Mesendoderm (in vitro differentiated cells): Measurements from ENCODE around the gene KLRK1.

Experiments used
- DNase-seq: peaks from one replicate; pipeline ENCODE4 v3.0.0; 2013
- H2AK5ac ChIP-seq: 2 replicates; pipeline ENCODE4 v1.6.1; 2013; ENCODE audit warnings: low read length, inconsistent platforms
- H2BK120ac ChIP-seq: 2 replicates; pipeline ENCODE4 v1.6.1; 2013; ENCODE audit warnings: low read depth, mild to moderate bottlenecking, low read length, moderate library complexity, mixed read lengths
- H2BK15ac ChIP-seq: replicated peaks from 2 replicates; pipeline ENCODE4 v1.6.1; 2013; ENCODE audit warnings: low read depth, mild to moderate bottlenecking, moderate library complexity
- H2BK5ac ChIP-seq: 2 replicates; pipeline ENCODE4 v1.6.1; 2013; ENCODE audit warnings: low read length, inconsistent platforms
- H3K18ac ChIP-seq: 2 replicates; pipeline ENCODE4 v1.6.1; 2013; ENCODE audit warnings: mild to moderate bottlenecking, low read length, mixed read lengths
- H3K23ac ChIP-seq: one replicate; pipeline ENCODE4 v1.6.1; 2013; ENCODE audit warnings: low read length
- H3K27ac ChIP-seq: 2 replicates; pipeline ENCODE4 v1.5.1; 2013; ENCODE audit warnings: low read depth, mild to moderate bottlenecking, inconsistent platforms, low read length, moderate library complexity
- H3K27me3 ChIP-seq: 2 replicates; pipeline ENCODE4 v1.6.1; 2013; ENCODE audit warnings: low read length, control low read depth, mild to moderate bottlenecking, inconsistent platforms; ENCODE audit not compliant: insufficient read depth, poor library complexity
- H3K36me3 ChIP-seq: 2 replicates; pipeline ENCODE4 v1.6.1; 2013; ENCODE audit warnings: low read length, inconsistent platforms; ENCODE audit not compliant: control insufficient read depth, insufficient read depth
- H3K4ac ChIP-seq: one replicate; pipeline ENCODE4 v1.6.1; 2013; ENCODE audit warnings: low read depth, mild to moderate bottlenecking, low read length, moderate library complexity
- H3K4me1 ChIP-seq: 2 replicates; pipeline ENCODE4 v1.6.1; 2013; ENCODE audit warnings: low read depth, low read length, inconsistent platforms; ENCODE audit not compliant: control insufficient read depth
- H3K4me2 ChIP-seq: 2 replicates; pipeline ENCODE4 v1.6.1; 2013; ENCODE audit warnings: low read length
- H3K4me3 ChIP-seq: 2 replicates; pipeline ENCODE4 v1.5.1; 2013; ENCODE audit warnings: mild to moderate bottlenecking, low read length
- H3K56ac ChIP-seq: one replicate; pipeline ENCODE4 v1.6.1; 2013; ENCODE audit warnings: low read length
- H3K79me1 ChIP-seq: 2 replicates; pipeline ENCODE4 v1.6.1; 2013; ENCODE audit warnings: low read length, inconsistent platforms
- H3K79me2 ChIP-seq: 2 replicates; pipeline ENCODE4 v1.6.1; 2013; ENCODE audit warnings: mild to moderate bottlenecking, low read length; ENCODE audit not compliant: control insufficient read depth, insufficient read depth
- H3K9ac ChIP-seq: 2 replicates; pipeline ENCODE4 v1.6.1; 2013; ENCODE audit warnings: low read length, inconsistent platforms
- H4K5ac ChIP-seq: one replicate; pipeline ENCODE4 v1.6.1; 2013; ENCODE audit warnings: low read length
- H4K8ac ChIP-seq: one replicate; pipeline ENCODE4 v1.6.1; 2013; ENCODE audit warnings: low read depth, mild to moderate bottlenecking, control low read depth, low read length, moderate library complexity
- WGBS: extraction: QIAGEN DNeasy Blood & Tissue Kit; methylation state at CpG from one replicate; pipeline ENCODE4 v1.1.7; 2013; ENCODE audit warnings: low lambda C conversion rate, missing lambda C conversion rate; ENCODE audit not compliant: insufficient coverage; ENCODE audit errors: extremely low coverage; 5-methylcytosine and 5-hydroxymethylcytosine counted together

KLRK1 gene

DNA sequence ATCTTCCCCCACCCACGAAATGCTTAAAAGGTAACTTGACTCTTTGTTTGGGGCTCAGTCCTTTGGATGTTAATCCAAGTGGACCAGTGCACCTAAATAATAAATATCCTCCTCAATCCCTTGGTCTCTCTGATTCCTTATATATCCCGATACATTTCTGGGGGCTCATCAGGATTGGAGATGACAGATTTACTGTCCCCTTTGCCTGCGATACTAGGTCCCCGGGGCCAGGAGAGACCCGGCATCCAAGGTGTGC, 26.3 kb downstream of the KLRK1 start:
- peak overlapping the region; percentile 51 for H3K27ac ChIP-seq
- peak overlapping the region; percentile 31 for H3K18ac ChIP-seq
- peaks cover 12% of the 10 kb centered on the region for H3K4me1 ChIP-seq
- H3K79me2 ChIP-seq, result no peaks in the 10 kb centered on the region
- no peak overlapping the region for H3K4me2 ChIP-seq
- H3K23ac ChIP-seq, result no peak overlapping the region
- no peak overlapping the region for H2BK120ac ChIP-seq
- no peak overlapping the region for H4K8ac ChIP-seq
- H2BK5ac ChIP-seq, result peak overlapping the region; percentile 37
- peak overlapping the region; percentile 84 for H3K56ac ChIP-seq
- DNase-seq, result no peak
- H3K4me3 ChIP-seq, result no peak overlapping the region
- H2AK5ac ChIP-seq, result no peak overlapping the region
- H2BK15ac ChIP-seq, result no peak overlapping the region
- H3K9ac ChIP-seq, result peak overlapping the region; percentile 53
- WGBS, result no CpG with 5 or more reads among the region's 5 CpGs
- no peaks in the 10 kb centered on the region for H3K27me3 ChIP-seq
- no peak overlapping the region for H4K5ac ChIP-seq
- peak overlapping the region; percentile 44 for H3K4ac ChIP-seq
- no peaks in the 10 kb centered on the region for H3K79me1 ChIP-seq
- no peaks in the 10 kb centered on the region for H3K36me3 ChIP-seq

DNA sequence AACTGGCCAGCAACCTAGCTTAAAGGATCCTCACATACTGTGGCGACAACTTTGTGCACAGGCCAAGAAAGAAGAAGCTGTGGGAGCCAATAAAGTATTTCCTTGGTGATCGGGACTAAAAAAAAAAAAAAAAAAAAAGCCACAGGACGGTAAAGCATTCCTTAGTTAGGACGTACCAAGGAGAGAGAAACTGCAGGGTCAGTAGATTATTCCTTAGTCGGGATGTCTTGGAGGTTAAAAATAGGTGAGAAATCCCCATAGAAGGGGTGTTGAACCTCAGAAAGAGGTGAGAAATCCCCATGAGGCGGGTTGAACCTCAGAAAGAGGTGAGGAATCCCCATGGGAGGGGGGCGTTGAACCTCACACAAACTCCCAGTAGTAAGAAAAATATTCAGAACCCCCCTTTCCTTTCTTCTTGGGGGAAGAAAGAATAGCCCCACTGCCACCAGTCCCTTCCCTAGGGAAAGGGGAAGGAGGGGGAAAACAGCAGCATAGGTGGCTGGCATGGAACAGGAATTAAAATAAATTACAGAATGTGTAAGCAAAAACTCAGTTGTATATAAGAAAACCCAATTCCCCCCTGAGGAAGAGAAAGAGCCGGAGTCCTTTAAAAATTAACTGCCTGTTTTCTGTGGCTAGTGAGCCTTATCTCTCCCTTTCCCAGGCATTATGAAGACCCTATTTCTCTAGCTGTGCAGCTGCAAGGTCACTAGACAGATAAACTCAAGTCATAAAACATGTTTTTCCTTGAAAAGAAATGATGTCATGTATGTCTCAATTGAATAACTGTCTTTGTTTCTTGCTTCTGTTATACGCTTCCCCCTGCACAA, 26.8 kb downstream of the KLRK1 start:
- no peak overlapping the region for H3K4me3 ChIP-seq
- H3K27ac ChIP-seq, result no peak overlapping the region

GRCh38 chr12:10362325-10362724, 27.5 kb downstream of the KLRK1 start:
- H3K27me3 ChIP-seq, result no peaks in the 10 kb centered on the region
- no CpG with 5 or more reads among the region's 3 CpGs for whole genome bisulfite sequencing
- no peak for DNase-seq

More for the DNA sequence above, 26.8 kb downstream of the KLRK1 start:
- Histone ChIP-seq H3K79me1 (no peaks in the 10 kb centered on the region), H3K23ac (no peak overlapping the region), H3K56ac (peak overlapping the region; percentile 53), H3K9ac (peak overlapping the region; percentile 18), H3K27me3 (no peaks in the 10 kb centered on the region), H4K8ac (peak overlapping the region; percentile 31), H2BK120ac (no peak overlapping the region), H3K4me2 (no peak overlapping the region), H3K4ac (peak overlapping the region; percentile 83), H3K18ac (peak overlapping the region; percentile 99), H3K4me1 (peaks cover 12% of the 10 kb centered on the region), H3K36me3 (no peaks in the 10 kb centered on the region), H2BK15ac (peak overlapping the region; percentile 67), H3K79me2 (no peaks in the 10 kb centered on the region), H2BK5ac (no peak overlapping the region), H4K5ac (no peak overlapping the region), H2AK5ac (no peak overlapping the region)
- peak; percentile 65 for DNase-seq
- WGBS, result no CpG with 5 or more reads among the region's 9 CpGs

GRCh38 chr12:10361622-10362021, 28.2 kb downstream of the KLRK1 start:
- no peaks in the 10 kb centered on the region for H3K79me2 ChIP-seq
- H3K56ac ChIP-seq, result peak overlapping the region; percentile 18
- no peak overlapping the region for H3K23ac ChIP-seq
- no peak overlapping the region for H3K4ac ChIP-seq
- no peak overlapping the region for H2BK5ac ChIP-seq
- no peak overlapping the region for H2AK5ac ChIP-seq
- no peak overlapping the region for H3K4me2 ChIP-seq
- no peak overlapping the region for H2BK120ac ChIP-seq
- H3K4me3 ChIP-seq, result no peak overlapping the region
- H3K79me1 ChIP-seq, result no peaks in the 10 kb centered on the region
- no peak overlapping the region for H3K27ac ChIP-seq
- no peak overlapping the region for H4K8ac ChIP-seq
- H3K18ac ChIP-seq, result no peak overlapping the region
- no peaks in the 10 kb centered on the region for H3K27me3 ChIP-seq
- H3K4me1 ChIP-seq, result peaks cover 12% of the 10 kb centered on the region
- no peak overlapping the region for H4K5ac ChIP-seq
- no CpG with 5 or more reads among the region's 4 CpGs for WGBS
- peak; percentile 57 for DNase-seq
- H3K36me3 ChIP-seq, result no peaks in the 10 kb centered on the region
- no peak overlapping the region for H3K9ac ChIP-seq
- no peak overlapping the region for H2BK15ac ChIP-seq

More at GRCh38 chr12:10362325-10362724, 27.5 kb downstream of the KLRK1 start:
- H3K9ac ChIP-seq, result no peak overlapping the region
- H3K4ac ChIP-seq, result no peak overlapping the region
- H2BK15ac ChIP-seq, result no peak overlapping the region
- H3K79me2 ChIP-seq, result no peaks in the 10 kb centered on the region
- peak overlapping the region; percentile 53 for H3K56ac ChIP-seq
- peak overlapping the region; percentile 58 for H4K8ac ChIP-seq
- no peak overlapping the region for H4K5ac ChIP-seq
- no peaks in the 10 kb centered on the region for H3K36me3 ChIP-seq
- H3K4me1 ChIP-seq, result peaks cover 12% of the 10 kb centered on the region
- H2BK120ac ChIP-seq, result no peak overlapping the region
- no peak overlapping the region for H3K27ac ChIP-seq
- no peak overlapping the region for H3K23ac ChIP-seq
- no peak overlapping the region for H2BK5ac ChIP-seq
- H2AK5ac ChIP-seq, result no peak overlapping the region
- H3K18ac ChIP-seq, result no peak overlapping the region
- H3K4me3 ChIP-seq, result no peak overlapping the region
- no peak overlapping the region for H3K4me2 ChIP-seq
- H3K79me1 ChIP-seq, result no peaks in the 10 kb centered on the region

DNA sequence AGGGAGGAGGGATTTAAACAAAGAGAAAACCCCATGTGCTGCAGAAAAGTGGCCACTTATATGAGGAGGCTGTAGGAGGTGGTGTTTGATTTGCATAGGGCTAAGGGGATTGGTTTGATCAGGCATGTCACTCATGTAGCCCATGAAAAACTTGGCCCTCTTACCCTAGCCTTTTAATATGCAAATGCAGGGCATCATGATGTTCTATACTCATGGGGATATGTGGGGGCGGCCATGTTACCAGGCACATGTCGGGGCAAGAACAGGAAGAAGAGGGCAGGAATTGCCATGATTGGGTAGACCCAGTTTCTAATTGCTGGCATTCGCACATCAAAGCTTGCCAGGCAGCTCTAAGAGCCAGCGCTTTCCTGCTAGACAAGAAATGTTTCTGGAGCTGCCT, 28.8 kb downstream of the KLRK1 start:
- DNase-seq, result peak; percentile 56
- Histone ChIP-seq H3K27ac (no peak overlapping the region), H4K5ac (no peak overlapping the region)

GRCh38 chr12:10358969-10359368, 30.9 kb downstream of the KLRK1 start:
- H4K8ac ChIP-seq, result no peak overlapping the region
- no peak overlapping the region for H3K56ac ChIP-seq
- no peaks in the 10 kb centered on the region for H3K27me3 ChIP-seq
- peak overlapping the region; percentile 43 for H3K18ac ChIP-seq
- no CpG with 5 or more reads among the region's 1 CpG for WGBS
- H3K4me1 ChIP-seq, result peaks cover 8% of the 10 kb centered on the region
- no peak overlapping the region for H2BK120ac ChIP-seq
- H3K4ac ChIP-seq, result no peak overlapping the region
- H2AK5ac ChIP-seq, result no peak overlapping the region
- H3K27ac ChIP-seq, result no peak overlapping the region
- DNase-seq, result no peak
- no peak overlapping the region for H3K4me3 ChIP-seq
- no peaks in the 10 kb centered on the region for H3K79me2 ChIP-seq
- no peak overlapping the region for H2BK15ac ChIP-seq
- no peaks in the 10 kb centered on the region for H3K36me3 ChIP-seq
- no peak overlapping the region for H4K5ac ChIP-seq
- H3K9ac ChIP-seq, result no peak overlapping the region
- no peak overlapping the region for H3K4me2 ChIP-seq
- no peaks in the 10 kb centered on the region for H3K79me1 ChIP-seq
- H2BK5ac ChIP-seq, result peak overlapping the region; percentile 11
- H3K23ac ChIP-seq, result no peak overlapping the region

More for the DNA sequence above, 28.8 kb downstream of the KLRK1 start:
- H3K9ac ChIP-seq, result no peak overlapping the region
- no peak overlapping the region for H4K8ac ChIP-seq
- no peak overlapping the region for H3K23ac ChIP-seq
- H2BK15ac ChIP-seq, result no peak overlapping the region
- peak overlapping the region; percentile 87 for H3K18ac ChIP-seq
- no peaks in the 10 kb centered on the region for H3K79me1 ChIP-seq
- H3K79me2 ChIP-seq, result no peaks in the 10 kb centered on the region
- H2AK5ac ChIP-seq, result no peak overlapping the region
- H3K27me3 ChIP-seq, result no peaks in the 10 kb centered on the region
- H3K4me2 ChIP-seq, result no peak overlapping the region
- WGBS, result no CpG with 5 or more reads among the region's 4 CpGs
- H3K36me3 ChIP-seq, result no peaks in the 10 kb centered on the region
- no peak overlapping the region for H2BK120ac ChIP-seq
- H2BK5ac ChIP-seq, result peak overlapping the region; percentile 13
- peak overlapping the region; percentile 18 for H3K56ac ChIP-seq
- peaks cover 12% of the 10 kb centered on the region for H3K4me1 ChIP-seq
- no peak overlapping the region for H3K4me3 ChIP-seq
- no peak overlapping the region for H3K4ac ChIP-seq
